Measurements from ENCODE around the gene OPN1MW3.
"Not testable (repeated sequence)": the region's sequence is repeated elsewhere in the genome, so short reads cannot be mapped to it uniquely, and the experiment has no call there.

Gene OPN1MW3

GRCh38 chrX:154257282-154257681 is at the start of gene OPN1MW3:
OPN1MW3 (plus strand) TSS chrX:154257582; CDS start chrX:154257620, 38 bp downstream.
- H3K4me3 ChIP-seq (ENCODE audit: low read length): not testable (repeated sequence)

GRCh38 chrX:154209670-154210418 is 47.5 kb upstream of the OPN1MW3 start:
- H3K4me3 ChIP-seq (ENCODE audit: low read length): not testable (repeated sequence)

GRCh38 chrX:154211057-154211456 is 46.3 kb upstream of the OPN1MW3 start:
- H3K4me3 ChIP-seq (ENCODE audit: low read length): not testable (repeated sequence)

- not testable (repeated sequence) for H3K4me3 ChIP-seq (ENCODE audit: low read length)
Observed at GRCh38 chrX:154211499-154211898, 45.9 kb upstream of the OPN1MW3 start.

- H3K4me3 ChIP-seq (ENCODE audit: low read length): not testable (repeated sequence)
Observed at GRCh38 chrX:154219456-154219855, 37.9 kb upstream of the OPN1MW3 start, which contains the start of gene OPN1MW2. OPN1MW2 (plus strand) TSS chrX:154219756; CDS start chrX:154219816, 60 bp downstream.

GRCh38 chrX:154225292-154225691 is 32.1 kb upstream of the OPN1MW3 start:
- H3K4me3 ChIP-seq (ENCODE audit: low read length): not testable (repeated sequence)

- H3K4me3 ChIP-seq (ENCODE audit: low read length): not testable (repeated sequence)
Observed at GRCh38 chrX:154226706-154227105, 30.7 kb upstream of the OPN1MW3 start.

- H3K4me3 ChIP-seq (ENCODE audit: low read length): not testable (repeated sequence)
Observed at GRCh38 chrX:154231443-154231842, 25.9 kb upstream of the OPN1MW3 start.

- not testable (repeated sequence) for H3K4me3 ChIP-seq (ENCODE audit: low read length)
Observed at GRCh38 chrX:154233620-154234019, 23.8 kb upstream of the OPN1MW3 start.

GRCh38 chrX:154238939-154239559 is 18.3 kb upstream of the OPN1MW3 start:
- H3K4me3 ChIP-seq (ENCODE audit: low read length): not testable (repeated sequence)

GRCh38 chrX:154239982-154240503 is 17.3 kb upstream of the OPN1MW3 start:
- not testable (repeated sequence) for H3K4me3 ChIP-seq (ENCODE audit: low read length)

GRCh38 chrX:154247377-154248045 is 9.9 kb upstream of the OPN1MW3 start:
- not testable (repeated sequence) for H3K4me3 ChIP-seq (ENCODE audit: low read length)

GRCh38 chrX:154248076-154248475 is 9.3 kb upstream of the OPN1MW3 start:
- H3K4me3 ChIP-seq (ENCODE audit: low read length): not testable (repeated sequence)

- H3K4me3 ChIP-seq (ENCODE audit: low read length): not testable (repeated sequence)
Observed at GRCh38 chrX:154258711-154259110, 1.3 kb downstream of the OPN1MW3 start.

GRCh38 chrX:154263072-154263471 is 5.7 kb downstream of the OPN1MW3 start:
- not testable (repeated sequence) for H3K4me3 ChIP-seq (ENCODE audit: low read length)

GRCh38 chrX:154269245-154269644 is 11.9 kb downstream of the OPN1MW3 start:
- not testable (repeated sequence) for H3K4me3 ChIP-seq (ENCODE audit: low read length)

GRCh38 chrX:154284489-154285338 is 27.3 kb downstream of the OPN1MW3 start:
- not testable (repeated sequence) for H3K4me3 ChIP-seq (ENCODE audit: low read length)

- not testable (repeated sequence) for H3K4me3 ChIP-seq (ENCODE audit: low read length)
Observed at GRCh38 chrX:154286406-154286805, 29.0 kb downstream of the OPN1MW3 start.

All from GM08714 (cell line).